Colon (tissue), 2 donors: ENCODE measurements around the gene CACNG5.

Source experiments
- FAIRE-seq: peaks from 2 replicates; lab custom pipeline; 2012; peaks lifted over from hg19 to GRCh38; lab: Jason Lieb, UNC
- donor health status: control.
- donor health status: control.

The CACNG5 gene

DNA sequence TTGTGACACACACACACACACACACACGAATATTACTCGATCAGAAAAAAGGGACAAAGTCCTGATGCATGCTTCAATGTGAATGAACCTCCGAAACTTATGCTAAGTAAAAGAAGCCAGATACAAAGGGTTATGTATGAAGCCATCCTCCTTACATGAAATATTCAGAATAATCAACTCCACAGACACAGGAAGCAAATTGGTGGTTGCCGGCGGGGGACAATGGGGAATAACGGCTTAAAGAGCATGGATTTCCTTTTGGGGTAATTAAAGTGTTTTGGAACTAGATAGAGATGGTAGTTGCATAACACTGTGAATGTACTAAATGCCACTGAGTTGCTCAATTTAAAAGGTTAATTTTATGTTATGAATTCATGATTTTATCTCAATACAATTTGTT is 8.1 kb upstream of the CACNG5 start:
- no peak for FAIRE-seq

DNA sequence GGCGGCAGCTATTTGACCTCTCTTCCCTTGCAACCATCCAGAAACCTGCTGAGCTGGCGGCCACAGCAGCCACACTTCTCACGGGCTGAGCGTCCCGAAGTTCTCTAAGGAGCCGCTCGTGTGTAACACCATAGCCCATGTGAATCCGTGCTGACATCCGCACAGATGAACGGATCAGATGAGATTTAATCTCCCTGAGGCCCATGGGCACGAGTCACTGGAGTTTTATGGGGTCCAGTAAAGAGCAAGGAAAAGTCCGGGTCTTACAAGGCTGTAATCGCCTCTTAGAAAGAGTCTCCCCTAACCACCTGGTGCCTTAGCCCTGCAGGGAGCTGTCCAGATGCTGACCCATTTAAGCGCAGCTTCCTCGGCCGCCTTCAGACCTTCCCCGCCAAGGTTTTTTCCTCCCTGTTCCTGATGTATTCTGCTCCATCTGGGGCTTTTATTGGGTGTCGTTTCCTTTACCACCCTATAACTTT is 5.5 kb upstream of the CACNG5 start:
- no peak for FAIRE-seq

DNA sequence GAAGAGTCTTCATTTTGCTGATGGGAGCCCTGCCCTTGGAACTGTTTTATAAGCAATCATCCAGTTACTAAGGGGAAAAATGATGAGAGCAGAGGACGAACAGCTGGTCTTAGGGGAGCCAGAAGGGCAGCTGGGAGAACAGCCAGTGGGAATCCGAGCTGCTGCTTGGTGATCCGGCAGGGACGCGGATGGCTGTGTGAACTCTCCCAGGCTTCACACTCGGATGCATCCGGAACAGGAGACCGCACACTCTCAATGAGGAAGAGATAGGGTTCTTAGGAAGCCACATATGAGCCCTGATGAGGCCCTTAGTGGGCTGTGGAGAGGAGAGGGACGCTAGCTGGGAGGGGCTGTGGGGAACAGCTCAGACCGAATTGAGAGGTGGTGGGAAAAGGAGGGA is 5.0 kb upstream of the CACNG5 start:
- no peak for FAIRE-seq

DNA sequence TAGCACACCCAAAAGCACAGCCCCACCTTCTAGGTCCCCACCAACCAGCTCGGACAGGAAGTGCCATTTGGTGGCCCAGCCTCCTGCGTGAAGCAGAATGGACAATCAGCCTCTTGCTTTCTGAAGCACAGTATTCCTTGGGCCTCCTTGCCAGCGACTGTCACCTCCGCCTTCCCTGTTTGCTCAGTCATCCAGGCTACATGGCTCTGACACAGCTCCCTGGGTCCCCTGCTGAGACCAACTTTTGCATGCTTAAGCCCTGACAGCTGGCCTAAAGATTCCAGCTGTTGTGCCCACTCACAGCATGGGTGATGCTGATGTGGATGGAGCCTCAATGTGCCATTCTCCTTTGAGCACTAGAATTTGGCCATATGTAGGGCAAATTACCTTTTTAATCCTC is 4.5 kb upstream of the CACNG5 start:
- no peak for FAIRE-seq

DNA sequence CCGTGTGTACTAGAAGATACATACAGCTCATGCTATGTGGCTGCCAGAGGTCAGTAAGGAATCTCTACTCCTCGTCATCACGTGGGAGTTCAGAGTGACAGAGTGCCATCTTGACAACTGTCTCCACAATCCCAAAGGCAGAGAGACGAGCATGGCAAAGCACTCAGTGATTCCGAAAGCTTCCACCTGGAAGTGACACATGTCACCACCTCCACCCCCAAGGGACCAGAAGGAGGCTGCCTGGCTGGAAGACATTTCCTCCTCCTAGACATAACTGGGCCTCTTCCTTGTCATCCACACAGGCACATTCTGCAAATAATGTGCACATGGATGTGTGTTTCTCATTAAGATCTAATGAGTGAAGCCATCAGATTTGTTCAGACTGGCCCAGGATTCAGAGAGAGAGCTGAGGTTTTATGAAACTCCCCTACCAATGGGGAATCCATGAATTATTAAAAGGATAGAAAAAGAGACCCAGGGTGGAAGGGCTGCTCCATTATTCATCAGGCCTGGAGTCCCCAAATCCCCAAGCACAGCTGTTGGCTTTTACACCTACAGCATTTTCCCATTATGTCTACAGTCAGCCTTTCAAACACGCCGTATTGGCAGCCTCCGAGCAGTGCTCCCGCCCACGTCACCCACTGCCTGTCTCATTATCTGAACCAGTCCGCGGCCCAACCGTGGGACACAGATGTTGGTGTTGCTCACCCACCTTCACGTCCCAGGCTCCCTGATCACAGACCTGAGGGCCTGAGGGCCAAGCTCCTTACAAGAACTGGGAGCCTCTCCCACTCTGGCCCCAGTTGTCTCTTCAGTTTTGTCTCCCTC is 3.3 kb upstream of the CACNG5 start:
- FAIRE-seq = no peak

DNA sequence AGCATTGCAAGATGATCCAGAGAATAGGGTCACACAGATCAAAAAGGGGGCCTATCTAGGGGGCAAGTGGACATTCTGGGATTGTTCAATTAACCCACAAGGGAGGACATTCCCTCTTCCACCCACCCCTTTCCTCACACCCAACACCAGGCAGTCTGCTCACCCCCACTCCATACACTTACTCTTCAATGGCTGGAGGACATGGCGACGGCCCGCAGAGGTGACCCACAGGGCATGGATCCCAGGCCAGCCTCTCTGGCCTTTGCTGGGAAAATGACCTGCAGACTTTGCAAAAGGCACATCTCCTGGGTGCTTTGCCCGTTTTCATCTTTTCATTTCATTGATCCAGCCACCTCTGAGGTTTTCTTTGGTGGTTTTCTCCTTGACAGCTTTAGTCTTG is 1.7 kb upstream of the CACNG5 start:
- no peak for FAIRE-seq

DNA sequence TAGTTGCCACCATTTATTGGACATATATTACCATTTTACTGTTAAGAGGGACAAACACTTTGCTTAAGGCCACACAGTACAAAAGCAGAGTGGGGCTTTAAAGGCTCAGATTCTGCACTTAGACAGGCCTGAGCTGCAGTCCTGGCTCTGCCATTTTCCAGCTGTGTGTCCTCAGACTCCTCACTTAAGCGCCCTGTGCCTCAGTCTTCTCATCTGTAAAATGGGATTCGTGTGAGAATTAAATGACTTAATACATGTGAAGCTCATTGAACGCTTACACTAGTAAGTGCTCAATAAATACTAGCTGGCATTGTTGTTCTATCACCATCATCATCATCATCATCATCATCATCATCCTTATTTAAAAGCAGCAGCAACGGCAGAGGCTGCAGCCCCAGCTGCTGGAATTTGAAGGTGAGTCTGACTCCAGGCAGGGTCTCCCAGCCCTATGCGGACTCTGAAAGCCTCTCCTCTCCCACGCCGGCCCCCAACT is 445 bp upstream of the CACNG5 start:
- FAIRE-seq = no peak

DNA sequence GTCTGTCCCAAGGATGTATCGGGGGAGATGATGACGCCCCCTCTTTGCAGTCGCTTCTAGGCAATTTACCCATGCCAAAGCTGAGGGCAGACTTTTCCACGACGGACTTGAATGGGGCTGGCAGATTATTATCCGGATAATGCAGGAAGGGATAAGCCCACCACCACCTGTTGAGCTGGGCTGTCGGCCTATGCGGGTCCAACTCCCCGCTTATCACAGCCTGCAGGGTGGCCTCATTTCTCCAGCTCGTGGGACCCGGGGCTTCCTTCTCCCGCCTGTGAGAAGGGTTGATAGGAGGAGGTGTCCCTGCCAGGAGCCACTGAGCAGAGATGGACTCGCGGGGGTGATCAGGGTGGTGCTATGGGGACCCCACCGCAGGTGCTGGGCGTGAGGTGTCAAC is 559 bp downstream of the CACNG5 start:
- FAIRE-seq = no peak

DNA sequence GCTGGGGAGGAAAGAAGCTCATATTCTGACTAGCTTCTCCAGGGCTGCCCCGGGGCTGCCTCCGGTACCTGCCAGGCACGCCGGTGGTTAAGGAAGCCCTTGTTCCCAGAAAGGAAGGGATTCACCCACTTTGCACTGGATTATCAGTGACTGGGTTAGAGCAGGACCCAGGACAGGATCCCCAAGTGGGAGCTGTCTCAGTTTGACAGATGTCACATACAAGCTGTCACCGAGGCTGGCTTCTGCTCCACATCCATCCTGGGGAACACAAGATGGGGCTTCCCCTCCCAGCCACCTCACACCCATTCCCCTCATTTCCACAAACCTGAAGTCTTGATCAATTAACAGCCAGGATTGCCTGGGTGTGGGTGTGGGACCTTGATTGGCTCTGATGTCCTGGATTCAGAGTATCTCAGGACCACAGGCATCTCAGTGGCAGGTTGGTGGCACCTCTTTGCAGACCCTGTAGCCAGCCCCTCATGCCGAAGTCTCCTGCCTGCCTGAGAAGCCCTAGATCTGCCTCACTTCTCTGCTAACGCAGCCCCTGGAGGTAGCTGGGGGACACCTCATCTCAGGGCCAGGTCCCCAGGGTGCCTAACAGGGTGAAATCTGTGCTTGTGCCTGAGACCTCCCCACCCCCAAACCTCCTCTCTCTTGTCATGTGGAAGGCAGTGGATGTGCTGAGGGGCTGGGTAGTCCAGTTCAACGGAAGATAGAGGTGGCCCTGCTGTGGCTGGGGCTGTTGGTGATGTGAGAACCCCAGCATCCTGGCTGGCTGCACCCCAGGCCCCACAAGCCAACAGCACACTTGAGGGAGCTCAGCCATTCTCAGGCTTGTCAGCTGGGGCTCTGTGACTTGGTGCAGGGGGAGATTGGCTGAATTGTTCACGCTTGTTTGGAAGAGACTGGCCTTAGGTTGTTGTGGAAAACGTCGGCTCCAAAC is 1.4 kb downstream of the CACNG5 start:
- FAIRE-seq = no peak

DNA sequence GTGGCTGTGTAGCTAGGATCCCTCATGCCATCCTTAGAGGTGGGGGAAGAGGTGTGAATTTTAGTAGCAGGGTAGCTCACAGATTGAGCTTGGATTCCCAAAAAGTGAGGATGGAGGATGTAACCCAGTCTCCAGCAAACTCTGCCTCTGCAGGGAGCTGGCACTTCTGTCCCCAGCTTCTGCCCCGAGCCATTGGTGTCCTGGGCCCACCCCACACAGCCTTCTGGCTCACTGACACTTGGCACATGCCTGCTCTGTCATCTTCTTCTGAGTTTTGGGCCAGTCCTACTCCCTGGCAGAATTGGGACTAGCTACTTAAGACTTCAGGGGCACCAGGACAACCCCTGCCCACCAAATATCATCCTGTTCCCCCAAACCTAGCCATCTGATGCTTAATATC is 2.3 kb downstream of the CACNG5 start:
- no peak for FAIRE-seq

DNA sequence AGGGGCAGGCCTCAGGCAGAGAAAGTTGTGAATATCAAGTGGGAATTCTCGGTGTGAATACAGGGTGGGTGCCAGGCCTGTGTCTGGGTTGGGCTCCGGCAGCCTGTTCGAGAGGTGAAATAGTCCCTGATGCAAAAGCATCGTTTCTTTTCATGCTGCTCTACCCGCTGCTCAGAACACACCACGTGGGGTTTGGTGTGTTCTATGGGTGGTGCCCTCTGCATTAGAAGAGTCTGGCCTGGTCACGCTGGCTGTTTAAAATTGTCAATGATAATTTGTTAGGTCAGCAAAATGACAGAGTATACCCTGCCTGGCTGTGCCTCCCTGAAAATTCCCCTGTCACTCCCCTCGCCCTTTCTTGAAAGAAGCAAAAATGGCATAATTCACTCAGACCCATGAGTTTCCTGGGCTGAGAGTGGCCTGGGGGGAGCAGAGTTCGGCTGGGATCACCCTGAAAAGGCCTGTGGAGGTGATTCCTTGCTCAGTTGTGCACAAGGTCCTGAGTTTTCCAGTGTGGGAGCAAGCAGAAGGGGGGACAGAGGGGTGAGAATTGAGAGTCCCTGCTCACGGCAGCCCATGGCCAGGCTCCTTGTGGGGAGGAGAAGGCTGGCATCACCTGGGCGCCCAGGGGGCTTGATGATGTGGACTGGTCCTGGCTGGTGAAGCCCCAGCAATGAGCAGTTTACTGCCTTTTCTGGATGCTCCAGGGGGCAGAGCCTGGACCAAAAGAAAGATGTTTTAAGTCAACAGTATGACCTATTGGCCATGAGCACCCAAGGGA is 3.2 kb downstream of the CACNG5 start:
- no peak for FAIRE-seq

DNA sequence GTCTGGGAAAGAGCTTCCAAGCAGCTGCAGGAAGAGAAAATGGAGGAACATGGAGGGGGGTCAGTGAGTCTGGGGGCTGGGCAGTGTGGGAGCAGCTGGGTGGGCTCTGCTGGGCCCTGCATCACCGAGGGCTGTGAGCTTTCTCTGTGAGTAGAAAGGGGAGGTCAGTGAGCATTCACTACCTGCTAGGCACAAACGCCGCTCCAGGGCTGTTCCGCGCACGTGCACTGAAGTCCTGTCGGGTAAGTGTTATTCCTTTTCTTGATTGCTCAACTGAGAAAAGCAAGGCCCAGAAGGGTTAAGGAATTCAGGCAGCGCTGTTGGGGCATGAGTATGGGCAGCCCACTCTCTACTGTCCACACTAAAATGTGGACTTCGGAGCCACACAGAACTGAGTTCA is 4.7 kb downstream of the CACNG5 start:
- no peak for FAIRE-seq

DNA sequence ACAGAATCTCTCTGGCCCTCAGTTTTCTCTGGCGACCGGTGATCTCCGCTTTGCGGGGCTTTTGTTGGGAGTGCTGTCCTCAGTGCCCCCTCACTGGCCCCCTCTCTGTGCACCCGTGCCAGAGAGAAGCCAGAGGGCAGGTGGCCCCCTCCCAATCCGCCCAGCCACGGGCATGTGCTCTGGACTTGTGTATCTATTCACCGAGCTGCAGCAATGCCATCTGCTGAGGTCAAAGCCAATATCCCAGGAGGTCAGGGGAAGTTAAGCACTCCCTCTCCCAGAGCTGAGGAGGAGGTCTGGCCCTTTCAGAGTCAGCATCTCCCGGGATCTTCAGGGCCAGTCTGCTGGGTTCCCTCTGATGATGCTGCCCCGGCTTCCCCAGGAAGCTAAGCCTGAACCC is 5.1 kb downstream of the CACNG5 start:
- FAIRE-seq = no peak

DNA sequence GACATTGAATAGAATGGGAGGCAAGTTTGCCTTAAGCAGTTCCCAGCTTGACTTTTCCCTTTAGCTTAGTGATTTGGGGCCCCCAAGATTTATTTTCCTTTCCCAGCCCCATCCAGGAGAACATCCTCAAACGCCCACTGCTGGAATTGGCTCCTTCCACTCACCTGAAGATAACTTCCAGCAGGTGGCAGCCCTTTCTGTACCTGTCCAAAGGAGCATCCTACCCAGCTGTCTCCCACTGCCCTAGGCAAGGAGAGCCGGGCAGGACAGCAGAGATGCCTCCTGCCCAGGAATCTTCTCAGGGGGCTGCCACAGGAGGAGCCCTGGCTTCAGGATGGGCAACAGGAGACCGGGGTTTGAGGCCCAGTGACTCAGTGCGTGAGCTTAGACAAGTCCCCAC is 6.4 kb downstream of the CACNG5 start:
- no peak for FAIRE-seq

DNA sequence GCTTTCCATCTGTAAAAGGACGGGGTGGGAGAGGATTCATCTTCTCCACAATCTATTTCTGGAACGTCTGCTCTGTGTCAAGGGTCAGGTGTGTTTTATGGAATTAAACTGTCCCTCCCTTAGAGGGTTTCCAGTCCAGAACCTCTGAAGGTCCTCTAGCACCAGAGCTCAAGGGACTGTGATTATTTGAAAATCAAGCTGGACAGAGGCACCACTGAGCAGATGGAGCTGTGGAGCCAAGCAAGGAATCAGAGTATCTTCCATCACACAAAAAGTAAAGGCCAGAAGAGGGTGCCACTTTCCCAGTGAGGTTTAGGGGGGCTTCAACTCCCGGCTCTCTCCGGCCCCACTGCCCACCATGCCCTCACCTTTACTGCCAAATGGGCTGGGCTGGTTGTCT is 6.8 kb downstream of the CACNG5 start:
- no peak for FAIRE-seq

DNA sequence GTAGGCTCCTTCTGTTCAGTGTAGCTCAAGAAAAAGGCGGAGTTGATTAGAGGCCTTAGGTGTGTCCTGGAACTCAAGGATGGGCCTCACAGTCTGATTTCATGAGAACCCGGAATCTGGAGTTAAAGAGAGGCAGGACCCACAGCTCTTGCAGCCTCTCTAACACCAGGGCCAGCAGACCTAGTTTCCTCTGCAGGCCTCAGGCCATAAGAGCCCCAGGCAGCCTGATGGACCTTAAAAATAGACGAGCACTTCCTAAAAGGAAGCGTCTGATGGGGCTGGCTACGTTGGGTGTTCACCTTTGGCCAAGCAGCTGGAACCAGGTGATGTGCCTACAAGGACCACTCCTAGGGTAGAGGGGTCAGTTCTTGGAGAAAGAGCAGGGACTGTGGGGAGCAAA is 7.6 kb downstream of the CACNG5 start:
- FAIRE-seq = no peak

DNA sequence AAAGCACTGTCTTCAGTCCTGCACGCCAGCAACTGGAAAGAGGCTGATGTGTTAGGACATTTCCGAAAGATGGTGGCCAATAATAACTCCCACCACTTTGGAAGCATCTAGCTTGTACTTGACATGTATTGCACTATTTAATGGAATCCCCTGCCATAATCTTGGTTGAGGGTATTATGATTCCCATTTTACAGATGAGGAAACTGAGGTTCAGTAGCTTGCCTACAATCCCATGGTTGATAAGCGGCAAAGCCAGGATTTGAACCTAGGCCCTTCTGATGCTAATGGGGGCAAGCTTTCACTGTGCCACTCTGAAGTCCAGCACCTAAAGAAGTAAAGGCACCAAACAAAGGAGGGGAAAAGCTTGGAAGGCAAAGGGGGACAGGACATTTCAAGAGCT is 8.0 kb downstream of the CACNG5 start:
- FAIRE-seq = no peak

DNA sequence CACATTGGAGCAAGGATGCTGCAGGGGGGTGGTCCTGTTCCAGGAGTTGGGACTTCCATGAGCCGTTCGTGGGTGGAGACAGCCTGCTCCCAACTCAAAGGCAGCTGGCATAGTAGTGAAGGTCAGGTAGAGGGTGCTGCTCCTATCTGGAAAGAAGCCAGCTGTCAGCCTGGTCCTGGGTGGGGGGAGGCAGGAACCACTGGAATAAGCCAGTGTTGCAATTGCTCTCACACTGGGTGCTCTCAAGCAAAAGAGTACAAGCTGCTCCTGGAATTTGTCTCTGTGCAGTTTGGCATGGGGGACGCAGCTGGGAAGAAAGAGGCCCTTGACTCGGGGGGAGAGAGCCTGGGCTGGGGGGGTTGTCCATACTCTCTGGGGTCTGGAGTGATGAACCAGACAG is 8.7 kb downstream of the CACNG5 start:
- no peak for FAIRE-seq

DNA sequence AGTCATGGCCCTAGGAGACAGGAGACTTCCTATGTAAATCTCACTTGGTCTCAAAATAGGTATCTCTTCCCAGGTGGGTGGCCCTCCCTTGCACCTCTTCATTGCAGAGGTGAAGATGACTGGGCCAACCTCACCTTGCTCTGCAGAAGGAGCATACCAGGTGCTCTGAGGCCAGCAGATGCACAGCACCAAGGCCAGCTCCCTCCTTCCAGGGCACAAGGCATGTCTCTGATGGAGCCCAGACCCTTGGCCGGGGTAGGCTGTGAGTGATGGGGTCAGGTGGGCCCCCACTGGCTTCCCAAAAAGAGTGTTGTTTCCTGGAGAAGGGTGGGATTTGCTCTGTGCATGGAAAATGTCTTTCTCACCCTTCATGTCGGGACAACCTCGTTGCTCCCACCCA is 12.8 kb downstream of the CACNG5 start:
- FAIRE-seq = no peak

DNA sequence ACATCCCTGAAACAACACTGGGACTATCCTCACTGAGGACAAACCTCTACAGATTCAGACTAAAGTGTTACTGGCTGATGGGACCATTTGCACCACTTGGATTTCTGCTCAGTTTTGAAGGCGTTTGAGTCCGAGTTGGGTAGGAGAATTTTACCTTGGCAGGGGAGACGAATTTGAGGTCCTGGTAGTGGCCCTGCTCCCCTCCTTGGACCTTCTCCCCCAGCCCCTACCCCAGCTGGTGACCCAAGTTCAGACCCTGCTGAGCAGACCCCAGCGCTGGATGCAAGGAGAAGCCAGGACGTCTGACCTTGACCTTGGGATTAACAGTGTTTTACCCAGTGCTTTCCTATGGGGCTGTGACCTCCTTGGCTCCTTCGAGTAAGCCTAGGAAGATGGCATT is 13.6 kb downstream of the CACNG5 start:
- FAIRE-seq = no peak

DNA sequence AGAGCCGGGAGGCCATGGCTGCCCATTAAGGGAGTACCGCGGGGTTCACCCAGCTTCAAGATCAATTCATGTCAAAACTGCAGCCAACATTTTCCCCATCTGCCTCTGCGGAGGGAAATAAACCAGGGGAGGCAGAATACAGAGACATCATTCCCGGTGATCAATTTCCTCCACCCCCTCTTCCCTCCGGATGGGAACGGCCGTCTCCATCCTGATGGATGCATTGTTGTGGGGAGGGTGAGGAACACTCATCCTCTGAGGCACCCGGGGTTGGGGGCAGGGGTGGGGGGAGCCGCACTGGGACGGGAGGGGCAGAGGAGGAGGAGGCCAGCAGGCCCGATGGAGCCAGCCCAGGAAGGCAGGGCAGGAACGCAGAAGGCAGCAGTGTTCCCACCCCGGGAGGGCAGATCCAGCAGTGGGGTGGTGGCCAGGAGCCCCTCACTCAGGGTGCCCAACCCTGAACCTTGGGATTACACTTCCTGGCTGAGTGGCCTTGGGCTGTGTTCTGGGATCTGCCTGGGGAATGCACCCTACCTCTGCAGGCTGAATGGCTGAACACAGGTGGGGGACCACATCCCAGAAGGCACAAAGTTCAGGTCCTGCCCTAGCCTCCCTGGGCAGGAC is 14.2 kb downstream of the CACNG5 start:
- no peak for FAIRE-seq
